Fibroblast of the aortic adventitia (primary cell): ENCODE data around the gene ZFC3H1. TPM values are rescaled to one million over a fixed set of nuclear protein-coding genes. Genes with fewer than 3 reads are reported as not detected.

Experiments
- DNase-seq: peaks from one replicate; pipeline ENCODE4 v3.0.0-alpha.2; 2010; ENCODE audit warnings: low read depth
- H3K4me3 ChIP-seq: 2 replicates; pipeline ENCODE4 v1.5.1; 2011; ENCODE audit warnings: low read depth, mild to moderate bottlenecking, control low read depth, low read length, moderate library complexity
- CTCF ChIP-seq: IDR thresholded peaks from 2 replicates; pipeline ENCODE4 v1.5.1; 2011; ENCODE audit warnings: mild to moderate bottlenecking, low read length, control low read depth, inconsistent platforms; ENCODE audit not compliant: insufficient read depth
- total RNA-seq: library from RNA; depleted of rRNA; stranded (reverse); fragments of >200 nt; gene quantifications from 2 replicates; pipeline ENCODE4 v1.2.3, GENCODE V29; 2012; ENCODE audit warnings: low replicate concordance

ZFC3H1 gene
- total RNA-seq, 1 donor = 54.1 TPM

GRCh38 chr12:71686658-71687025 is 23.0 kb upstream of the ZFC3H1 start:
- TF ChIP-seq CTCF = no peak
- no peak for DNase-seq

GRCh38 chr12:71685914-71686657 is 22.4 kb upstream of the ZFC3H1 start, which contains the start of gene TMEM19:
TMEM19 (plus strand) TSS chr12:71686082; CDS start chr12:71686681, 599 bp downstream.
- TF ChIP-seq CTCF = no peak
- DNase-seq = peak; percentile 88
- peak within 1 kb of the TSS; percentile 82 for H3K4me3 ChIP-seq

More at GRCh38 chr12:71686658-71687025, 23.0 kb upstream of the ZFC3H1 start:
- peak overlapping the region; percentile 82 for H3K4me3 ChIP-seq

GRCh38 chr12:71685312-71685906 is 21.8 kb upstream of the ZFC3H1 start:
- TF ChIP-seq CTCF = no peak
- DNase-seq = no peak
- H3K4me3 ChIP-seq = peak overlapping the region; percentile 82

- DNase-seq = no peak
- H3K4me3 ChIP-seq = no peak overlapping the region
- no peak for TF ChIP-seq CTCF
Measured at GRCh38 chr12:71684081-71684480, 20.4 kb upstream of the ZFC3H1 start.

- DNase-seq = peak; percentile 51
- no peak overlapping the region for H3K4me3 ChIP-seq
- TF ChIP-seq CTCF = no peak
Measured at GRCh38 chr12:71683633-71684032, 20.0 kb upstream of the ZFC3H1 start.

- no peak for DNase-seq
- no peak overlapping the region for H3K4me3 ChIP-seq
- TF ChIP-seq CTCF = no peak
Measured at GRCh38 chr12:71682466-71682865, 18.8 kb upstream of the ZFC3H1 start.
